SK-MEL-5 (cell line): Measurements from ENCODE around the gene DUSP6. TPM values are rescaled to one million over a fixed set of nuclear protein-coding genes. Genes with fewer than 3 reads are reported as not detected.

ENCODE experiments used
- small RNA-seq, 2 experiments: library from RNA; depleted of rRNA; stranded (forward); fragments of <200 nt; gene quantifications; one replicate each; pipeline ENCODE3, GENCODE V24; 2014
- total RNA-seq: library from RNA; depleted of rRNA; stranded (reverse); fragments of >200 nt; shearing (Covaris generic); gene quantifications from 2 replicates; pipeline ENCODE4 v1.2.3, GENCODE V29; 2014; rRNA removed

DUSP6 gene
- total RNA-seq, 1 experiment from 2014 or later: 229 TPM

Small RNA genes lying within 50 kb of the gene (small RNA-seq; reads per million reads assigned to genes)
- 0 reads per million in 2 experiments for gene MRPS6P4

Other genes with a start within 250 kb of the DUSP6 start
- gene GALNT4, start 172.3 kb upstream of the DUSP6 start, total RNA-seq: 5.7 and 7.7 TPM in 2 replicates
- gene POC1B, start 173.5 kb upstream of the DUSP6 start, total RNA-seq: 13.0 and 15.2 TPM in 2 replicates